Neural progenitor cell (in vitro differentiated cells): ENCODE results near the gene ZC3H18. TPM values are rescaled to one million over a fixed set of nuclear protein-coding genes. Genes with fewer than 3 reads are reported as not detected.

ENCODE experiments used
- DNase-seq: peaks from one replicate; pipeline ENCODE4 v3.0.0-alpha.2; 2016; ENCODE audit warnings: low spot score
- H2AFZ ChIP-seq: fragments of 200-600 bp; sonication (generic); replicated peaks from 2 replicates; pipeline ENCODE4 v1.6.1; 2016; ENCODE audit warnings: antibody characterized with exemption
- H3F3A ChIP-seq: fragments of 200-600 bp; sonication (generic); 2 replicates; pipeline ENCODE4 v1.6.1; 2016; ENCODE audit warnings: antibody characterized with exemption, low read depth
- H3K27ac ChIP-seq: fragments of 200-600 bp; sonication (generic); 2 replicates; pipeline ENCODE4 v1.5.1; 2016; ENCODE audit warnings: mild to moderate bottlenecking
- H3K27me3 ChIP-seq: fragments of 200-600 bp; sonication (generic); 2 replicates; pipeline ENCODE4 v1.6.1; 2016; ENCODE audit warnings: mild to moderate bottlenecking, moderate library complexity
- H3K36me3 ChIP-seq: fragments of 200-600 bp; sonication (generic); 2 replicates; pipeline ENCODE4 v1.5.1; 2016
- H3K4me1 ChIP-seq: fragments of 200-600 bp; sonication (generic); 2 replicates; pipeline ENCODE4 v1.6.1; 2016; ENCODE audit warnings: mixed run types
- H3K4me2 ChIP-seq: fragments of 200-600 bp; sonication (generic); 2 replicates; pipeline ENCODE4 v1.6.1; 2016
- H3K4me3 ChIP-seq: fragments of 200-600 bp; sonication (generic); 2 replicates; pipeline ENCODE4 v1.5.1; 2016
- H3K79me2 ChIP-seq: fragments of 200-600 bp; sonication (generic); 2 replicates; pipeline ENCODE4 v1.6.1; 2016; ENCODE audit warnings: low read depth
- H3K9ac ChIP-seq: fragments of 200-600 bp; sonication (generic); 2 replicates; pipeline ENCODE4 v1.6.1; 2016
- H3K9me3 ChIP-seq: fragments of 200-600 bp; sonication (generic); 2 replicates; pipeline ENCODE4 v1.5.1; 2016; ENCODE audit warnings: low read depth
- H4K20me1 ChIP-seq: fragments of 200-600 bp; sonication (generic); 2 replicates; pipeline ENCODE4 v1.6.1; 2016; ENCODE audit warnings: low read depth
- H3K27ac Mint-ChIP-seq: 3 replicates; pipeline ENCODE4 v1.8.0; 2021; ENCODE audit warnings: mixed read lengths
- H3K27me3 Mint-ChIP-seq: 2 replicates; pipeline ENCODE4 v1.8.0; 2022; ENCODE audit warnings: low read depth, mild to moderate bottlenecking, inconsistent platforms, moderate library complexity, mixed read lengths; ENCODE audit not compliant: insufficient read depth
- H3K36me3 Mint-ChIP-seq: 3 replicates; pipeline ENCODE4 v1.8.0; 2021; ENCODE audit warnings: mixed read lengths
- H3K4me1 Mint-ChIP-seq: 3 replicates; pipeline ENCODE4 v1.8.0; 2021; ENCODE audit warnings: mixed read lengths
- H3K4me3 Mint-ChIP-seq: 3 replicates; pipeline ENCODE4 v1.8.0; 2021; ENCODE audit warnings: mild to moderate bottlenecking, moderate library complexity, mixed read lengths
- H3K9me3 Mint-ChIP-seq: 3 replicates; pipeline ENCODE4 v1.8.0; 2020; ENCODE audit warnings: mixed read lengths
- CTCF ChIP-seq: fragments of 200-600 bp; sonication (generic); IDR thresholded peaks from 2 replicates; pipeline ENCODE4 v1.5.1; 2017; ENCODE audit warnings: antibody characterized with exemption, mild to moderate bottlenecking
- EZH2 ChIP-seq: fragments of 200-600 bp; sonication (generic); IDR thresholded peaks from 2 replicates; pipeline ENCODE4 v1.6.1; 2017; ENCODE audit warnings: antibody characterized with exemption, mild to moderate bottlenecking, moderate library complexity
- EZH2phosphoT487 ChIP-seq: fragments of 200-600 bp; sonication (generic); IDR thresholded peaks from 2 replicates; pipeline ENCODE4 v1.6.1; 2017; ENCODE audit warnings: antibody characterized with exemption
- total RNA-seq: library from RNA; depleted of rRNA; stranded (reverse); fragments of >200 nt; gene quantifications from 2 replicates; pipeline ENCODE4 v1.2.3, GENCODE V29; 2015; ENCODE audit warnings: low replicate concordance

The ZC3H18 gene
- total RNA-seq, 1 donor from 2014 or later, result 24.2 TPM

GRCh38 chr16:88635671-88636319 is 65.6 kb downstream of the ZC3H18 start:
- Mint-ChIP-seq H3K36me3 (peaks cover 2% of the 10 kb centered on the region), H3K4me3 (no peak overlapping the region)
- peaks cover 26% of the 10 kb centered on the region for H4K20me1 ChIP-seq

DNA sequence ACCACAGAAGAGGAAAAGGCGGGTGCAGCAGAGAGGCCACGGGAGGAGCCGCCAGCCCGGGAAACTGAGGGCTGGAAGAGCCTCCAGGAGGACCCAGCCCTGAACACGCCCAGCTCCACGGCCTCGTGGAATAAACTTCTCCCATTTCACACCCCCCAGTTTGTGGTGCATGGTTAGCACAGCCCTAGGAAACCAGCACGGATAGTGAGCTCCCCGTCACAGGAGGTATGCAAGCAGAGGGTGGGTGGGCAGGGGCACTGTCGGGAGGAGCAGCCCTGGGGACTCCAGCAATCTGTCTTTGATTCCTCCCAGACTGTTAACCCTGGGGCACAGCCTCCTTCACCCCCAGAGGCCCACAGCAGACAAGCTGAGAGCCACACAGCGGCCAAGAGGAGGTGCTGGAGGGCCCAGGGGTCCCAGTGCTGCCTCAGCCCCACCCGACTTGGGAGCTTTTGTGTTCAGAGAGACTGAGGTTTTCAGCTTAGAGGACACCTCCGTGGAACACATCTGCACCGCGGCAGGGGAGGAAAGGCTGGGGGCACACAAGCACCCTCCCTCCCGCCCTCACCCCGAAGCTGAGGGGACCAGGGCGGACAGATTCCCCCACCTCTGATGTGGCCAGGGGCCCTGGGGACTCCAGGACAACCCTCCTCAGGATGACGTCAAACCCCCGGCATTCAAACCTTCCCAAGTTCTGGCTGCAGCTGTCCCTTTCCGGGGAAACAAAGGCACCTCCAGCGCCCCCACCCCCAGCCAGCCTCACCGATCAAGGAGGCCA is 66.5 kb downstream of the ZC3H18 start:
- TF ChIP-seq EZH2, result no peak
- TF ChIP-seq EZH2phosphoT487, result no peak
- no peak for TF ChIP-seq CTCF
- H3K27me3 Mint-ChIP-seq, result peaks cover 11% of the 10 kb centered on the region
- H3K79me2 ChIP-seq, result no peaks in the 10 kb centered on the region
- H3K4me1 ChIP-seq, result peaks cover 4% of the 10 kb centered on the region
- no peak overlapping the region for H3K4me3 ChIP-seq
- no peaks in the 10 kb centered on the region for H3K9me3 ChIP-seq
- H3K4me1 Mint-ChIP-seq, result peaks cover 4% of the 10 kb centered on the region
- no peak overlapping the region for H3K27ac ChIP-seq
- peaks cover 26% of the 10 kb centered on the region for H3F3A ChIP-seq
- H2AFZ ChIP-seq, result no peak overlapping the region
- H3K9ac ChIP-seq, result no peak overlapping the region
- peaks cover under 1% of the 10 kb centered on the region for H3K36me3 Mint-ChIP-seq
- H3K9me3 Mint-ChIP-seq, result no peaks in the 10 kb centered on the region
- H3K27me3 ChIP-seq, result peaks cover 66% of the 10 kb centered on the region
- H3K4me3 Mint-ChIP-seq, result no peak overlapping the region
- DNase-seq, result no peak
- no peak overlapping the region for H3K27ac Mint-ChIP-seq
- no peak overlapping the region for H3K4me2 ChIP-seq
- H4K20me1 ChIP-seq, result peaks cover 26% of the 10 kb centered on the region
- H3K36me3 ChIP-seq, result no peaks in the 10 kb centered on the region

More at GRCh38 chr16:88635671-88636319, 65.6 kb downstream of the ZC3H18 start:
- peaks cover 26% of the 10 kb centered on the region for H3F3A ChIP-seq
- H3K36me3 ChIP-seq, result no peaks in the 10 kb centered on the region
- no peak overlapping the region for H3K4me3 ChIP-seq
- no peak for TF ChIP-seq EZH2phosphoT487
- no peak for TF ChIP-seq EZH2
- TF ChIP-seq CTCF, result no peak
- Mint-ChIP-seq H3K9me3 (no peaks in the 10 kb centered on the region), H3K4me1 (peaks cover 4% of the 10 kb centered on the region), H3K27me3 (peaks cover 11% of the 10 kb centered on the region), H3K27ac (no peak overlapping the region)
- no peak overlapping the region for H3K27ac ChIP-seq
- H3K27me3 ChIP-seq, result peaks cover 66% of the 10 kb centered on the region
- H3K4me1 ChIP-seq, result peaks cover 4% of the 10 kb centered on the region
- DNase-seq, result no peak
- H3K79me2 ChIP-seq, result no peaks in the 10 kb centered on the region
- no peak overlapping the region for H3K4me2 ChIP-seq
- no peak overlapping the region for H3K9ac ChIP-seq
- H3K9me3 ChIP-seq, result no peaks in the 10 kb centered on the region
- H2AFZ ChIP-seq, result no peak overlapping the region

- peaks cover 11% of the 10 kb centered on the region for H3K27me3 Mint-ChIP-seq
Observed at GRCh38 chr16:88638323-88639230, 68.4 kb downstream of the ZC3H18 start, which contains the start of gene IL17C. TSS of gene IL17C (plus strand) at chr16:88638572. CDS start at chr16:88638642, 70 bp downstream.

More at GRCh38 chr16:88638323-88639230, 68.4 kb downstream of the ZC3H18 start, which contains the start of gene IL17C:
- no peak within 1 kb of the TSS for H2AFZ ChIP-seq
- H3F3A ChIP-seq, result peaks cover 16% of the 10 kb centered on the region
- Mint-ChIP-seq H3K27ac (no peak within 1 kb of the TSS), H3K4me1 (peaks cover 4% of the 10 kb centered on the region), H3K36me3 (no peaks in the 10 kb centered on the region), H3K9me3 (no peaks in the 10 kb centered on the region), H3K4me3 (no peak within 1 kb of the TSS)
- H3K9me3 ChIP-seq, result no peaks in the 10 kb centered on the region
- H4K20me1 ChIP-seq, result peaks cover 22% of the 10 kb centered on the region
- no peaks in the 10 kb centered on the region for H3K36me3 ChIP-seq
- H3K27me3 ChIP-seq, result peaks cover 66% of the 10 kb centered on the region
- H3K4me3 ChIP-seq, result no peak within 1 kb of the TSS
- DNase-seq, result no peak
- TF ChIP-seq EZH2 (no peak), EZH2phosphoT487 (no peak), CTCF (no peak)
- no peak within 1 kb of the TSS for H3K9ac ChIP-seq
- no peak within 1 kb of the TSS for H3K4me2 ChIP-seq
- H3K27ac ChIP-seq, result no peak within 1 kb of the TSS
- no peaks in the 10 kb centered on the region for H3K79me2 ChIP-seq
- peaks cover 4% of the 10 kb centered on the region for H3K4me1 ChIP-seq
